ENCODE measurements around the gene ACKR2.
"Not testable (repeated sequence)": the region's sequence is repeated elsewhere in the genome, so short reads cannot be mapped to it uniquely, and the experiment has no call there.

ACKR2 gene

GRCh38 chr3:42864321-42864950 is 55.2 kb downstream of the ACKR2 start:
- DNase-seq: no peak

- no peak for DNase-seq
These were observed 56.0 kb downstream of the ACKR2 start for GRCh38 chr3:42865256-42865655.

- DNase-seq: no peak
These were observed 57.9 kb downstream of the ACKR2 start for GRCh38 chr3:42867138-42867537.

- no peak for DNase-seq
These were observed 59.6 kb downstream of the ACKR2 start for GRCh38 chr3:42868841-42869240.

- no peak for DNase-seq
These were observed 62.4 kb downstream of the ACKR2 start for GRCh38 chr3:42871592-42872196.

GRCh38 chr3:42872718-42873117 is 63.5 kb downstream of the ACKR2 start:
- DNase-seq: no peak

GRCh38 chr3:42873221-42873982 is 64.2 kb downstream of the ACKR2 start:
- no peak for DNase-seq

- no peak for DNase-seq
These were observed 65.5 kb downstream of the ACKR2 start for GRCh38 chr3:42874749-42875148.

- no peak for DNase-seq
These were observed 66.3 kb downstream of the ACKR2 start, which contains the start of gene CYP8B1 for GRCh38 chr3:42875325-42876151. Gene CYP8B1 (minus strand): TSS chr3:42875879. CDS start chr3:42875816, 63 bp downstream.

- DNase-seq: no peak
These were observed 67.2 kb downstream of the ACKR2 start for GRCh38 chr3:42876401-42876800.

- no peak for DNase-seq
These were observed 67.9 kb downstream of the ACKR2 start for GRCh38 chr3:42876940-42877720.

GRCh38 chr3:42877881-42878280 is 68.6 kb downstream of the ACKR2 start:
- no peak for DNase-seq

GRCh38 chr3:42880183-42880582 is 70.9 kb downstream of the ACKR2 start:
- no peak for DNase-seq

GRCh38 chr3:42880601-42881451 is 71.6 kb downstream of the ACKR2 start:
- peak; percentile 81 to 85 for DNase-seq

- not testable (repeated sequence) for DNase-seq
These were observed 74.1 kb downstream of the ACKR2 start for GRCh38 chr3:42883251-42883930.

- DNase-seq: no peak
These were observed 75.1 kb downstream of the ACKR2 start for GRCh38 chr3:42884324-42884723.

GRCh38 chr3:42886294-42886822 is 77.1 kb downstream of the ACKR2 start:
- no peak for DNase-seq

GRCh38 chr3:42887084-42887483 is 77.8 kb downstream of the ACKR2 start:
- DNase-seq: no peak

- no peak for DNase-seq
These were observed 81.8 kb downstream of the ACKR2 start for GRCh38 chr3:42891042-42891441.

GRCh38 chr3:42892169-42892568 is 82.9 kb downstream of the ACKR2 start:
- DNase-seq: no peak

Measured in activated CD4-positive, alpha-beta T cell treated with anti-CD3 and anti-CD28 coated beads for 4 hours (primary cell).